ENCODE results near the gene ZNF326.
"Not testable (repeated sequence)": the region's sequence is repeated elsewhere in the genome, so short reads cannot be mapped to it uniquely, and the experiment has no call there.

DNA sequence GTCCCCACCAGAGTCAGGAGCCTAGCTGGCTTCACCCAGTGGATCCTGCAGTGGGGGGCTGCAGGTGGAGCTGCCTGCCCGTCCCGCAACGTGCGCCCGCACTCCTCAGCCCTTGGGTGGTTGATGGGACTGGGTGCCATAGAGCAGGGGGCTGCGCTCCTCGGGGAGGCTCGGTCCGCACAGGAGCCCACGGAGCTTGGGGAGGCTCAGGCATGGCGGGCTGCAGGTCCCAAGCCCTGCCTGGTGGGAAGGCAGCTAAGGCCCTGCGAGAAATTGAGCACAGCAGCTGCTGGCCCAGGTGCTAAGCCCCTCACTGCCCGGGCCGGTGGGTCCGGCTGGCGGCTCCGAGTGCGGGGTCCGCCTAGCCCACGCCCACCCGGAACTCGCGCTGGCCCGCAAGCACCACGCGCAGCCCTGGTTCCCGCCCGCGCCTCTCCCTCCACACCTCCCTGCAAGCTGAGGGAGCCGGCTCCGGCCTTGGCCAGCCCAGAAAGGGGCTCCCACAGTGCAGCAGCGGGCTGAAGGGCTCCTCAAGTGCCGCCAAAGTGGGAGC is 10.3 kb upstream of the ZNF326 start:
- not testable (repeated sequence) for TF ChIP-seq POLR2A (IDR thresholded peaks at IDR 0.05; ENCODE audit: low read depth, low read length); POLR2AphosphoS5 (IDR thresholded peaks at IDR 0.05; ENCODE audit: low read depth, low read length); TAF1 (IDR thresholded peaks at IDR 0.05; ENCODE audit: borderline replicate concordance, low read depth, low read length)
